MM.1S (cell line): ENCODE results near the gene PRKAG2.

Experiments
- EZH2 ChIP-seq: fragments of 300-600 bp; sonication (generic); optimal IDR thresholded peaks from 2 replicates; pipeline ENCODE3; 2017; ENCODE audit warnings: low read depth, mild to moderate bottlenecking, antibody characterized with exemption, low read length, mixed read lengths
- EZH2phosphoT487 ChIP-seq: fragments of 300-600 bp; sonication (generic); IDR thresholded peaks from 2 replicates; pipeline ENCODE4 v1.6.1; 2018; ENCODE audit warnings: antibody characterized with exemption, low read length
- TF ChIP-seq, protein P1 (sequence below): fragments of 300-600 bp; sonication (generic); IDR thresholded peaks from 2 replicates; pipeline ENCODE4 v1.5.1; 2016; ENCODE audit warnings: antibody characterized with exemption, low read length, mixed read lengths

DNA sequence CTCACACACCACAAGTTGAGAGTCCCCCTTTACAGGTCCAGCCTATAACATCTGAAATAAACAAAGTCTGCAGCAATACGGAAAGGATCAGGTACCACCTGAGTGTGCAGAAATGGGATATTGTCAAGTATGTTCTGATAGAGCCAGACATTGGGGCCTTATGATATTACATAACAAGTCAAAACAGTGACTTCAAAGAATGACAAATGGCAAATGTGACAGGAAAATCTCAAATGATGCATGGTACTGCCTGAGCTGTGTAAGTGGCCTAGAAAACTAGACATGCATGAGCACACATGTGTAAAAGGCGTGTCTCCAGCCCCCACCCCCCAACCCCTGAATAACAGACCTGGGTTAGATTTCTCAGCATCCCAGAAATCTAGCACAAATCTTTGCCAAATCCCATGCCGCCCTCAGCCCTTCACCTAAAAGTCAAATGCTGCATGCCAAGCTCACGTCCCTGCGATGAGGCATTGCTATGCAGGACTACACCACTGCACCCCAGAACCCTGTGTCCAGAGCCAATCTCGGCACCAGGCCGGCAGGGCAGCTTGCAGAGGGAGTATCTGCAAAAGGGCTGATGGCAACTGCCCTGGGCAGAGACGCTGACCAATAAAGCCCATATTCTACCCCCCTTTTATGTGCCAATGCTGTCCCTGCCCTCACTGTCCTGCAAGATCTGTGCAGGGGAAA is 58.8 kb downstream of the PRKAG2 start:
- TF ChIP-seq, protein P1, sequence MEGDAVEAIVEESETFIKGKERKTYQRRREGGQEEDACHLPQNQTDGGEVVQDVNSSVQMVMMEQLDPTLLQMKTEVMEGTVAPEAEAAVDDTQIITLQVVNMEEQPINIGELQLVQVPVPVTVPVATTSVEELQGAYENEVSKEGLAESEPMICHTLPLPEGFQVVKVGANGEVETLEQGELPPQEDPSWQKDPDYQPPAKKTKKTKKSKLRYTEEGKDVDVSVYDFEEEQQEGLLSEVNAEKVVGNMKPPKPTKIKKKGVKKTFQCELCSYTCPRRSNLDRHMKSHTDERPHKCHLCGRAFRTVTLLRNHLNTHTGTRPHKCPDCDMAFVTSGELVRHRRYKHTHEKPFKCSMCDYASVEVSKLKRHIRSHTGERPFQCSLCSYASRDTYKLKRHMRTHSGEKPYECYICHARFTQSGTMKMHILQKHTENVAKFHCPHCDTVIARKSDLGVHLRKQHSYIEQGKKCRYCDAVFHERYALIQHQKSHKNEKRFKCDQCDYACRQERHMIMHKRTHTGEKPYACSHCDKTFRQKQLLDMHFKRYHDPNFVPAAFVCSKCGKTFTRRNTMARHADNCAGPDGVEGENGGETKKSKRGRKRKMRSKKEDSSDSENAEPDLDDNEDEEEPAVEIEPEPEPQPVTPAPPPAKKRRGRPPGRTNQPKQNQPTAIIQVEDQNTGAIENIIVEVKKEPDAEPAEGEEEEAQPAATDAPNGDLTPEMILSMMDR: no peak
- TF ChIP-seq EZH2phosphoT487 (no peak), EZH2 (no peak)
